Stimulated activated CD4-positive, alpha-beta T cell treated with anti-CD3 and anti-CD28 coated beads, TNF-alpha, amount 100 ng/mL, for 24 hours (primary cell): Measurements from ENCODE around the gene ZNF213.
A peak's percentile ranks its signal among the peaks of the same experiment; 100 is the strongest.
"Not testable (repeated sequence)": the region's sequence is repeated elsewhere in the genome, so short reads cannot be mapped to it uniquely, and the experiment has no call there.

ENCODE experiments used
- DNase-seq, 3 experiments: peaks; one replicate each; pipeline ENCODE4 v3.0.0-alpha.2; 2020; ENCODE audit warnings: low read depth in 3 of 3

ZNF213 gene

GRCh38 chr16:3129137-3130131 is 5.4 kb upstream of the ZNF213 start:
- DNase-seq: peak; percentile 63 to 79 (median 63)

GRCh38 chr16:3131755-3132377 is 3.0 kb upstream of the ZNF213 start:
- peak in 1 of 3 experiments; percentile 47 for DNase-seq

- no peak for DNase-seq
Observed at GRCh38 chr16:3133844-3134243, 985 bp upstream of the ZNF213 start.

GRCh38 chr16:3135126-3135715 is 392 bp downstream of the ZNF213 start:
- no peak for DNase-seq

- no peak for DNase-seq
Observed at GRCh38 chr16:3137267-3137666, 2.4 kb downstream of the ZNF213 start.

- DNase-seq: no peak
Observed at GRCh38 chr16:3138342-3138741, 3.5 kb downstream of the ZNF213 start.

GRCh38 chr16:3138823-3139426 is 4.1 kb downstream of the ZNF213 start:
- DNase-seq: no peak

- not testable (repeated sequence) for DNase-seq
Observed at GRCh38 chr16:3139561-3139960, 4.7 kb downstream of the ZNF213 start.

GRCh38 chr16:3140603-3141427 is 6.0 kb downstream of the ZNF213 start:
- no peak for DNase-seq

- DNase-seq: no peak
Observed at GRCh38 chr16:3141781-3142311, 7.0 kb downstream of the ZNF213 start.

- DNase-seq: no peak
Observed at GRCh38 chr16:3142327-3142726, 7.5 kb downstream of the ZNF213 start.

GRCh38 chr16:3142770-3143169 is 7.9 kb downstream of the ZNF213 start:
- no peak for DNase-seq

GRCh38 chr16:3143189-3143588 is 8.4 kb downstream of the ZNF213 start:
- no peak for DNase-seq

- no peak for DNase-seq
Observed at GRCh38 chr16:3143598-3144320, 8.9 kb downstream of the ZNF213 start.

GRCh38 chr16:3144321-3144983 is 9.6 kb downstream of the ZNF213 start:
- no peak for DNase-seq

- no peak for DNase-seq
Observed at GRCh38 chr16:3145151-3145550, 10.3 kb downstream of the ZNF213 start.

- no peak for DNase-seq
Observed at GRCh38 chr16:3145660-3146059, 10.8 kb downstream of the ZNF213 start.

- DNase-seq: no peak
Observed at GRCh38 chr16:3147046-3147756, 12.4 kb downstream of the ZNF213 start.

GRCh38 chr16:3147757-3148104 is 12.9 kb downstream of the ZNF213 start:
- DNase-seq: no peak
